Transverse colon (tissue), 4 donors: ENCODE results near the gene MTARC2. TPM values are rescaled to one million over a fixed set of nuclear protein-coding genes. Genes with fewer than 3 reads are reported as not detected.

Experiments
- DNase-seq: peaks from one replicate; pipeline ENCODE4 v3.0.0-alpha.2; 2019
- H3K27ac ChIP-seq, 4 donors: fragments of 200-600 bp; sonication (generic); 2 replicates each; pipeline ENCODE4 v1.5.1; 2016 to 2018; ENCODE audit warnings: inconsistent platforms in 4 of 4
- H3K27me3 ChIP-seq: fragments of 200-600 bp; sonication (generic); 2 replicates; pipeline ENCODE4 v1.5.1; 2017; ENCODE audit warnings: inconsistent platforms
- H3K36me3 ChIP-seq, 4 donors: fragments of 200-600 bp; sonication (generic); 2 replicates each; pipeline ENCODE4 v1.5.1; 2017 to 2019; ENCODE audit warnings: inconsistent platforms in 4 of 4
- H3K4me1 ChIP-seq, 4 donors: fragments of 200-600 bp; sonication (generic); 2 replicates each; pipeline ENCODE4 v1.5.1; 2017 to 2020; ENCODE audit warnings: inconsistent platforms in 4 of 4
- H3K4me3 ChIP-seq, 4 donors: fragments of 200-600 bp; sonication (generic); 1 replicate in 1 of 4; 2 replicates in 3 of 4; pipeline versions ENCODE4 v1.5.1 to v1.6.1; 2017 to 2019; ENCODE audit warnings: inconsistent platforms in 4 of 4
- H3K9me3 ChIP-seq, 2 donors: fragments of 200-600 bp; sonication (generic); 2 replicates each; pipeline ENCODE4 v1.5.1; 2017 to 2019; ENCODE audit warnings: inconsistent platforms in 2 of 2
- EP300 ChIP-seq: sonication (generic); formaldehyde crosslinking; IDR thresholded peaks from one replicate; pipeline ENCODE4 v1.6.1; 2017; ENCODE audit warnings: antibody characterized with exemption, low read depth
- POLR2A ChIP-seq: fragments of 450-650 bp; IDR thresholded peaks from one replicate; pipeline ENCODE4 v1.6.1; 2016; ENCODE audit warnings: antibody characterized with exemption, mild to moderate bottlenecking, moderate library complexity
- POLR2AphosphoS5 ChIP-seq, 3 donors: sonication (generic); formaldehyde crosslinking; IDR thresholded peaks; one replicate each; pipeline ENCODE4 v1.6.1; 2016; ENCODE audit warnings: antibody characterized with exemption in 3 of 3
- WGBS, 2 donors: methylation state at CpG; one replicate each; pipeline ENCODE4 v1.1.5; 2018; ENCODE audit warnings: low coverage in 1 of 2; 5-methylcytosine and 5-hydroxymethylcytosine counted together
- in situ Hi-C, 4 donors: fragments of 200-750 bp; cut with MboI; loops; one replicate each; pipeline versions ENCODE4 v1.15.0 to v1.15.1; 2017; ENCODE audit warnings: low sequenced_read_pairs in 3 of 4, low pct_ligation_motif_present in 1 of 4, low pct_unique_long_range_greater_than_20kb in 1 of 4
- intact Hi-C: fragments of 100-400 bp; cut with DNase I; formaldehyde crosslinking; loops from one replicate; pipeline ENCODE4 v1.15.1; 2023; ENCODE audit warnings: low total_unique reads
- total RNA-seq, 4 donors: library from RNA; depleted of rRNA; stranded (reverse); fragments of >200 nt; gene quantifications; one replicate each; pipeline ENCODE4 v1.1.0, GENCODE V29; 2016
- TF ChIP-seq, protein P1 (sequence below), 5 experiments: fragments of 200-600 bp in 3 of 5; fragments of 450-650 bp in 2 of 5; sonication (generic) in 3 of 5; IDR thresholded peaks; 1 replicate in 2 of 5; 2 replicates in 3 of 5; pipeline ENCODE4 v1.5.1; 2016 to 2017; ENCODE audit warnings: antibody characterized with exemption in 5 of 5, inconsistent platforms in 3 of 5, mild to moderate bottlenecking in 2 of 5, moderate library complexity in 1 of 5

MTARC2 gene
- total RNA-seq, 4 donors from 2014 or later, result 28.4 to 199 (median 41.7) TPM

DNA sequence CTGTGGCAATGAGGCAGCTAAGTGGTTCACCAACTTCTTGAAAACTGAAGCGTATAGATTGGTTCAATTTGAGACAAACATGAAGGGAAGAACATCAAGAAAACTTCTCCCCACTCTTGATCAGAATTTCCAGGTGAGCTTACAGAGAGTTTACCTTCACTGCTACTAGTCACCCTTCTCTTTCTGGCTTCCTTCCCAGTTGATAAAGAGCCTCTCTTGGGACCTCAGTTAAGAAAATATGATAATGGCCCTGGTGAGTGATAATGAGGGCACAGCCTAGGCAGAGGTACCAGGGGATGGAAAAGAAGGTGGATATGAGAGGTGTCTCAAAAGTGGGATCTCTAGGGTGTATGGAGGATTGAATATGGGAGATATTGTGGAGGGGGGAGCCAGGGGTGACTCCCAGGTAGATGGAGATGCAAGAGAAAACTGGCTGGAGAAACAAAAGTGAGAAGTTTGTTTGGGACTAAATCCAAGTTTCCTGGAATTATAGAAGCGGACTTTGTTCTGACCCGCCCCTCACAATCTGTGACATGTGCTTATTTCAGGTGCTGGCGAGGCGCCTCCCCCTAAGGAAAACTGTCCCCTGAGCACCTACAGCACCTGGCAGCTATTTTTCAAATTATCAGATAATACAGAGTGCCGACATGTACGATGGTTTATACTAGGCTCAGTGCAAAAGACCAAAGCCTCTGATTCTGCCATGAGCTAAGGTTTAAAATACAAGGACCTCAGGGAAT is 13.7 kb downstream of the MTARC2 start:
- WGBS, 2 donors, result 39 to 72% methylated on average over 4 to 7 of the region's 7 CpGs
- DNase-seq, result peak; percentile 63
- H3K4me3 ChIP-seq, result no peak overlapping the region
- TF ChIP-seq, protein P1, sequence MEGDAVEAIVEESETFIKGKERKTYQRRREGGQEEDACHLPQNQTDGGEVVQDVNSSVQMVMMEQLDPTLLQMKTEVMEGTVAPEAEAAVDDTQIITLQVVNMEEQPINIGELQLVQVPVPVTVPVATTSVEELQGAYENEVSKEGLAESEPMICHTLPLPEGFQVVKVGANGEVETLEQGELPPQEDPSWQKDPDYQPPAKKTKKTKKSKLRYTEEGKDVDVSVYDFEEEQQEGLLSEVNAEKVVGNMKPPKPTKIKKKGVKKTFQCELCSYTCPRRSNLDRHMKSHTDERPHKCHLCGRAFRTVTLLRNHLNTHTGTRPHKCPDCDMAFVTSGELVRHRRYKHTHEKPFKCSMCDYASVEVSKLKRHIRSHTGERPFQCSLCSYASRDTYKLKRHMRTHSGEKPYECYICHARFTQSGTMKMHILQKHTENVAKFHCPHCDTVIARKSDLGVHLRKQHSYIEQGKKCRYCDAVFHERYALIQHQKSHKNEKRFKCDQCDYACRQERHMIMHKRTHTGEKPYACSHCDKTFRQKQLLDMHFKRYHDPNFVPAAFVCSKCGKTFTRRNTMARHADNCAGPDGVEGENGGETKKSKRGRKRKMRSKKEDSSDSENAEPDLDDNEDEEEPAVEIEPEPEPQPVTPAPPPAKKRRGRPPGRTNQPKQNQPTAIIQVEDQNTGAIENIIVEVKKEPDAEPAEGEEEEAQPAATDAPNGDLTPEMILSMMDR (IDR thresholded peaks at IDR 0.05), result no peak
- TF ChIP-seq POLR2AphosphoS5 (IDR thresholded peaks at IDR 0.05) (peak in 1 of 3 donors; percentile 6), POLR2A (no peak), EP300 (no peak)
- H3K36me3 ChIP-seq, result peaks cover 0 to 4% (median 2%) of the 10 kb centered on the region in 4 donors
- peak overlapping the region; percentile 25 to 69 (median 37) for H3K27ac ChIP-seq
- no peaks in the 10 kb centered on the region for H3K9me3 ChIP-seq
- no peaks in the 10 kb centered on the region for H3K27me3 ChIP-seq
- in situ Hi-C loops (no loop called here), intact Hi-C loops (no loop called here)
- H3K4me1 ChIP-seq, result peaks cover 0 to 19% (median 6%) of the 10 kb centered on the region in 4 donors

DNA sequence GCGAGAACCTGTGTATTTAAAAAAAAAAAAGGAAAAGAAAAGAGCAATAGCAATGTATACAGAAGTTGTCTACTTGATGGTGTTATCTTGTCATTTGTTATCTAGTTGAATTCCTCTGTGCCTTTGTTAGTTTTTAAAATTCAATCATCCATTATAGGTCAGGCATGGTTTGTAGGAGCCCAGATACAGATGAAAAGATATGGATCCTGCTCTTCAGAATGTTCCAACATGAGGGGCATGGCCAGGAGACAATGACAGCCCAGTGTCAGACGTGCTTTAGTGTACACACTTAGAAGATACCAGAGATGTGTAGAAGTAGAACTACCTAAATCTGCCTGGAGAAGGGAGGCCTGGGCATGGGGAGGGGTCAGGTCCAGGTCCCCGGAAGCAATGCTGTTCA is 16.6 kb downstream of the MTARC2 start:
- Histone ChIP-seq H3K27me3 (no peaks in the 10 kb centered on the region), H3K27ac (no peak overlapping the region), H3K4me1 (peaks cover 0 to 30% (median 7%) of the 10 kb centered on the region in 4 donors), H3K4me3 (no peak overlapping the region), H3K36me3 (peaks cover 0 to 7% (median 0%) of the 10 kb centered on the region in 4 donors), H3K9me3 (no peaks in the 10 kb centered on the region)
- intact Hi-C loops, result no loop called here
- in situ Hi-C loops, result no loop called here
- no peak for DNase-seq
- 87 to 91% methylated on average over 2 to 3 of the region's 3 CpGs for WGBS, 2 donors
- TF ChIP-seq EP300, result no peak
- TF ChIP-seq, protein P1 (IDR thresholded peaks at IDR 0.05), result no peak
- no peak for TF ChIP-seq POLR2AphosphoS5 (IDR thresholded peaks at IDR 0.05)
- no peak for TF ChIP-seq POLR2A

DNA sequence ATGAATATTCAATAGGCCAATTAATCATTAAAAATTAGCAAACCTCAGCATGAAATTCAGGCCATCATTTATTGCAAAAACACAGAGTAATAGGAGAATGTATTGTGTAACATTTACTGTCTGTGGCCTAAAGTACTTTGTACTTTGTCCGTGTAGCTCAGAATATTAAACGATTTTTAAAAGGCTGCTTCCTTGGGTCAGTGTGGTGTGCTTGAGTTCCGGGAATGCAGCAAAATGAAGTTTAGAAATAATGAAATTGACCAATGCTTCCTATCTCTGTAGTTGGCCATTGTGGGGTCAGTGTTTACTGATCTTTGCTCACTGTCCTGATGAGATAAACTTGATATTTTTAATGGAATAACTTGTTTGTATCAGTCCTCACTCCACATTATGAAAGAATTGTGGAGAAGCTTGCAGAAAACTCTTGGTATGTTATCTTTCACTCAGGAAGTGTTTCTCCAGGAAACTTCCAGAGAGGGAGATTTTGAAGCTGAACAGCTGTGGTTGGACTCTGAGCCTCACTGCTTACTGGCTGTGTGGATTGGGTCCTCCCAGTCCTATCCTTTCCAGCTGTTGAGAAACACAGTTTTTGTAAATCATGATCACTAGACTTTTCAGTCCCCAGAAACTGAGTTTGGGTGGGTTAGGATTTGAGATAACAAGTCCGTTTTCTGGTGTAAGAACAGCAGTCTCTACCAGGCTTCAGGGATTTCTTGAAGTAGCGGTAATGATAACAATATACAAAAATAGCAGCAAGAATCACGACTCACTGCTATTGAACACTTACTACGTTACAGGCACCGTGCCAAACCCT is 19.4 kb downstream of the MTARC2 start:
- no peak overlapping the region for H3K4me3 ChIP-seq
- H3K4me1 ChIP-seq, result peaks cover 0 to 13% (median 2%) of the 10 kb centered on the region in 4 donors
- no peaks in the 10 kb centered on the region for H3K27me3 ChIP-seq
- peaks cover 0 to 7% (median 0%) of the 10 kb centered on the region in 4 donors for H3K36me3 ChIP-seq
- peak overlapping the region; percentile 49 to 64 (median 56) for H3K27ac ChIP-seq
- intact Hi-C loops (no loop called here), in situ Hi-C loops (no loop called here)
- DNase-seq, result no peak
- TF ChIP-seq EP300 (no peak), POLR2A (no peak), POLR2AphosphoS5 (IDR thresholded peaks at IDR 0.05) (no peak)
- TF ChIP-seq, protein P1 (IDR thresholded peaks at IDR 0.05), result no peak
- H3K9me3 ChIP-seq, result no peaks in the 10 kb centered on the region
- WGBS, 2 donors, result 37 to 49% methylated on average over 8 of the region's 8 CpGs

DNA sequence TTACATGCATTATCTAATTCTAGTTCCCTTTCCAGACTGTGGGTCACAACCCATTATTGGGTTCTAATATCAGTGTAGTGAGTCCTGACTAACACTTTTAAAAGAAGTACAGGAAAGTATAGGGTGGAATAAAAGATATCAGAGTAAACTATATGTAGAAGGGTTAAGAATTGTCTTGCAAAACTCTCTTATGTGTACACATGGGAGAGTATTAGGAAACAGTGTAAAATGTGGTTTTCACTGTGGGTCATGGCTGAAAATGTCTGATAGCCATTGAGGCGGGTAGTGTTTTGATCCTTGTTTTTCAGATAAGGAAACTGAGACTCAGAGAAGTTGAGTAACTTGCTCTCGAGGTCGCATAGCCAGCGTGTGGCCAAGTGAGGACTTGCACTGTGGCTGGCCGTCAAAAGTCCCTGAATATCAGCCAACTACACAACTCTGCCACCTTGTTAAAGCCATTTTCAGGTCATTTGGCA is 20.0 kb downstream of the MTARC2 start:
- intact Hi-C loops, result no loop called here
- in situ Hi-C loops, result no loop called here
- Histone ChIP-seq H3K4me1 (peaks cover 0 to 13% (median 2%) of the 10 kb centered on the region in 4 donors), H3K36me3 (peaks cover 0 to 3% (median 0%) of the 10 kb centered on the region in 4 donors), H3K9me3 (no peaks in the 10 kb centered on the region), H3K27ac (peak overlapping the region; percentile 49 to 64 (median 56)), H3K4me3 (no peak overlapping the region), H3K27me3 (no peaks in the 10 kb centered on the region)
- DNase-seq, result no peak
- no peak for TF ChIP-seq POLR2AphosphoS5 (IDR thresholded peaks at IDR 0.05)
- TF ChIP-seq POLR2A, result no peak
- TF ChIP-seq, protein P1 (IDR thresholded peaks at IDR 0.05), result no peak
- TF ChIP-seq EP300, result no peak
- WGBS, 2 donors, result 63 to 82% methylated on average over 3 to 5 of the region's 5 CpGs
